NK-92 (cell line): ENCODE data around the gene PTPRM.

Experiments used
- DNase-seq: peaks from one replicate; lab custom pipeline; 2025; ENCODE audit not compliant: unreplicated experiment; lab: John Stamatoyannopoulos, UW

Gene PTPRM

DNA sequence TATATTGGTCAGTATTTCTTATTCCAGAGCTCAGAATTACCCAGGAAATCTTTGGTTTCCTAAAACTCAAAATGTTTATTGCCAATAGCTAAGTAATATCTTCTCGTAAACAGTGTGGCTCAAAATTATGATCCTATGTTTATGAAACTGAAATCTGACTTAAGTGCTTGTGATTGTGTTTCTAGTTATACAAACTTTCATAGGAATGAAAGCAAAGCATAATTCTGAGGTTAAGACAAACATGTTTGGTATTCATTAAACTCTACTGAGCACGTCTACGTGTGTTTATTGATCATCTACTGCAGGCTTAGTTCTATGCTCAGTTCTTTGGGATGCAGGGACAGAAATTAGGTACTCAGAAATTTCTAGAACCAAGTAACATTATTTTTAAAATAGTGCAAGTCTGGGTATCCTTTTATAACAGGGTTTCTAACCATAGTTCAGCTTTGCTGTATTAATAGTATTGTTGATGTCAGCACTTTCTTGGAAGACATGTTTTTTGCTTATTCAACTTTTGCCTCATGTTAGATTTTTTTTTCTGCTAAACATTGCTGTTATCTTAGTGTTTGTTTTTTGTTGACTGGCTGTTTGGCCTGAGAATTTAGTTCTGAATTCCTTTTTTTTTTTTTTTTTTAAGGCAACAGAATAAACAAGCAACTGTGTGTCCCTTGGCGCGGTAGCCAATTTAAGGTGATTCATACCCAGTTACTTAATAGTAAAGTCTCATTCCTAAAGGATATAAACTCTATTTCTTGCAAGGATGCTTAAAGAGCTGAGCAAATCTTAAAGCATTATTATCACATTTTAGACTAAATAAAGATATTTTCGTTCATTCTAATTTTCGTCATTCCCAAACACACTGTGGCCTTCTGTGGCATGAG is 31.3 kb downstream of the PTPRM start:
- DNase-seq = no peak

DNA sequence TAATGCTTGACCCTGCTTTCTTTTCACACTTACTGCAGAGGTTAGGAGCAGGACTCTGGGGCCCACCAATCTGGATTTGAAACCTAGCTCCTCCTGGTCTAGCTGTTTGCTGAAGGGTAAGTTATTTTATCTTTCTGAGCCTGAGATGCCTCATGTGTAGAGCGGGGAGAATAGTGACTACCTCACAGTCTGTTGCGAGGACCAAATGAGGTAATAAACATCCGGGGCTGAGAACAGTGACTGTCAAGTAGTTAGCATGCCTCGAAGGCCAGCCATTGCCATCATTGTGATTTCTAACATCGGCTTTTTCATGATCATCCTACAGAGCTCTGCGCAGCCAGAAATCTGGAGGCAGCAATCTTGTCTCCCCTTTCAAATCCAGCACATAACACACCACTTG is 32.9 kb downstream of the PTPRM start:
- no peak for DNase-seq

DNA sequence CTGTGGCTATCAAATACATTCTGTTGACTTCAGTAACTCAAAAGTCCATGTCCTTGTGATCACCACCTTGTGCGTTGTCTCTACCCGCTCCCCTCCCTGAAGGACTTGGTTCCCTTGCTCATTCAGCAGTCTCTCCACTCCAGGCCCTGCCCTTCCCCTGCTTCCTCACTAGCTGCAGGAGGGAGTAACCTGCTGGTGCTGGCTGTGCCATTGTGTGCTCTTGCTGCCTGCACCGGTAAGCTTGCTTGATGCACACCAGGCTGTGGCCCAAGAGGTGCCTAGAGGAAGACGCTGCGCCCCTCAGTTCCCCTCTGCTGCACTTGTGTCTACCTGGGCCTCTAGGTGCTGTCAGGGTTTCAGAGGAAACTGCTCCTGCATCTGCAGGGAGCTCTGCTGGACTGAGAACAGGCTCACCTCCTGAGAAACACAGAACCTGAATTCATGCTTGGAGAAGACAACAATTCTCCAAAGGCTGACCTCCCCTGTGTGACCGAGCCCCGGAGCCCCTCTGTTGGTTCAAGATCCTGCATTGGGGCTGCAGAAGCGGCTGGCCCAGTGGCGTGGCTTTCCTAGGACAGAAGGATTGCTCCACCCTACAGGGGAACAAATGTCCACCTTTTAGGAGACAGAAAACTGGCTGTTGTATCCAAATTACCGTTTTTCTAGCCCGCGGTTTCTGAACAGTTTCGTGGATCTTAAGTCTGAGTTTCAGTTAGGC is 33.6 kb downstream of the PTPRM start:
- no peak for DNase-seq

DNA sequence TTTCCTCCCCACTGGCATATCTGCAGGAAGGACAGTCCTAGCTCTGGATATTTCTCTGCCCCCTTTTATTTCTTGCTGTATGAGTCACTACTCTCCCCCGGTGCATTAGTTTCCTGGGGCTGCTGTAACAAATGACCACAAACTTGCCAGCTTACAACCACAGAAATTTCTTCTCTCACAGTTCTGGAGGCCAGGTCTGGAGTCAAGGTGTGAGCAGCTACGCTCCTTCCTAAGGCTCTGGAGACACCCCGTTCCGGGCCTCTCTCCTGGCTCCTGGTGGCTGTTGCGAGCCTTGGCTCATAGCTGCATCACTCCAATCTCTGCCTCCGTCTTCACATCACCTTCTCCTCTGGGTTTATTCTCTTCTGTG is 34.1 kb downstream of the PTPRM start:
- DNase-seq = no peak

DNA sequence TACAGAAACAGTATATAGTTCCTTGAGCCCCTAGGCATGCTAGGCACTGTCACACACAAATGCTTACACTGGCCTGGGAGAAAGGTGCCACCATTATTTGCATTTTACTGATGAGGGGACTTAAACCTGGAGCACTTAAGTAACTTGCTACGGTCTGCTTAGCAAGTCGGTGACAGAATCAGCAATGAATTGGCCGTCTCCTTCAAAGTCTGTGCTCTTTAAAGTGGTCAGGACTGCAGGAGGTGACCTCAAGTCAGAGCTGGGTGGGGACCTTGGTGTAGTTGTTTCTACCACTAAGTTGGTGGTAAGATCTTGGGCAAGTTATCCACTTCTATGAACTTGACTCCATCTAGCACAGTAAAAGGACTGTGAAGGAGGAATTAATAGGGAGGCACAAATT is 34.8 kb downstream of the PTPRM start:
- no peak for DNase-seq

DNA sequence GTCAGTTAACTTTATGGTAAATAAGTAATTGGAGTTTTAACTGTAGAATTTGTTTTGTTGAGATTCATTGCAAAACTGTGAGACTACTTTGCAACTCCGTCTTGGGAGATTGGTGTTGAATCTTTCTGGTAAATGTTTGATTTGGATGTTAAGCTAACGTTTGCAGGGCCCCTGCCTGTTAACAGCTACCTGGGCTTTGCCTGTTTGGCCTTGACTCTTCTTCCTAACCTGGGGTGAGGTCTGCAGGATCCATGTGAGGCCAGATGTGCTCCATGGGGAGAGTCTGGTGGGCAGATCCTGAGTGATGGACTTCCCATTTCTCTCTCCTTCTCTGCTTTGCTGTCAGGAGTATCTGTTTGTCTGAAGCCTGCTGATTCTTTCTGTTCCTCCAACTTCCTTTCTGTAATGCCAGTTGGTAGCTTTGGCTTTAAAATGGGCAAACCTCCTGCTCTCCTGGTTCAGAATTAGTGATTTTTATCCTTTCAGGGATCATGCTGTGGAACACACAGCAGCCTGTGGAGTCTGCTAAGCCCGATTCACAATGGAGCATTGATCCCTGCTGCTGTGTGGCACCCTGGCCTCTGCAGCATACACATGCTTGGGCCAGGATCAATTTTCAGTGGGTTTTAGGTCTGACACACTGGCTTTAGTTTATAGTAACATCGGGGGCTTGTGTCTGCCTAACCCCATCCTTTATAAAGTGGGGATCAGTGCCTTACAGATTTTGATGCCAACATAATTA is 36.3 kb downstream of the PTPRM start:
- no peak for DNase-seq

DNA sequence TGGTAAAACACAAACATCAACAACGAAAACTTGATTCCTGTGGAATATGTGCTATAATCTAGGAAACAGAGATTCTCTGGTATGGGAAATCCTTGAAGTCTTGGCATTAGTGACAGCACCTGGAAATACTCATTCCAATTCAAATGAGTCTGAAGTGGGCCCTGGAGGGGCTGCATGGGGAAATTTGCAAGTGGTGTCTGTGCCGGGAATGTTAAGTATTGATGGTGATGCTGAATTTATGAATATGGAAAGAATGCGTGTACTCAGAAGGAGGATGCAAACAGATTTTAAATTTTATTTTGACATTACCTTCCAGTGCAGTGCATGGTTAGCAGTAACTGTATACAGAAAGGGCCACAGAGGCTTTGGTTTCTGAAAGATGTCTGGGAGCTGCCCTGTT is 37.2 kb downstream of the PTPRM start:
- DNase-seq = no peak

DNA sequence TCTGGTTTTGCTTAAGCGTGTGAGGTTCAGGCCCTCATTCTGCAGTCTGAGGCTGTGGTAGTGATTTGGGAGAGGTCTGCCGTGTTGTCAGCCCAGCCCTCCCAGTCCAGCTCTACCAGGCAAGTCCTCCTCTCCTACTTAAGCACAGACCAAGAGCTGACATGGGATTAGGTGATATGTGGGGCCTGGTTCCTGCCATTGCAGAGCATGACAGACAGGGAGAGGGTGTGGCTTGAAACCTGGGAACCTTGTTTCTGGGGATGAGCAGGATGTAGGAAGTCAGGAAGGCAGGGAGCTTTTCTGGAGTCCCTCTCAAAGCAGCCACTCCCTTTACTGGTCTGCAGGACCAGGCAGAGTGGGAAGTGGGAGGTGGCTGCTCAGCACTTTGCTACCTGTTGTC is 38.6 kb downstream of the PTPRM start:
- no peak for DNase-seq

DNA sequence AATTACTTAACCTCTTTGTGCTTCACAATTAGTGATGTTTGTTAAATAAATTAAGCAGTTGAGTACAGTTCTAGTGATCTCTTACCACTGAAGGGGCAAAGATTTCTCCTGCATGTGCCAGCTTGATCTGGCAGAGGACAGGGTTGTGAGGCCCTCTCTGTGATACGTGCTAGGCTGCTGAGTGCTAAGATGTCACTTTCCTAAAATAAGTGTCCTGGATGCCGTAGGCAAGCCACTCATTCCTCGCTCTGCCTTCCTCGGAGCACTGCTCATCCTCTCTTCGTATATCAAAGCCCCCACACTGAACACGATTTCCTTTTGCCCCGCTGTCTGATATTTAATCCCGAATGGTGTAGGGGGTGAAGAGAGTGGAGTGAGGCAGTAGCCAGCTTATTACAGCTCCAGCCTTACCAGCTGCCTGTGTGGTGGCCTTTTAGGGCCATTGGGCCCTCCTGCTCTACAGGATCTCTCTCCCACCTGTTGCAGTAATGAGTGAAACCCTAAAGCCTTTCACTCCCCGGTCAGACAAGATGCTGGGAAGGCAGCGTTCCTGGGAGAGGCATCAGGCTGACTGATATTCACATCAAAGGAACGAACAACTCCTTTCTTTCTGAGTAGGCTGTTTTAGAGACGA is 40.5 kb downstream of the PTPRM start:
- no peak for DNase-seq

DNA sequence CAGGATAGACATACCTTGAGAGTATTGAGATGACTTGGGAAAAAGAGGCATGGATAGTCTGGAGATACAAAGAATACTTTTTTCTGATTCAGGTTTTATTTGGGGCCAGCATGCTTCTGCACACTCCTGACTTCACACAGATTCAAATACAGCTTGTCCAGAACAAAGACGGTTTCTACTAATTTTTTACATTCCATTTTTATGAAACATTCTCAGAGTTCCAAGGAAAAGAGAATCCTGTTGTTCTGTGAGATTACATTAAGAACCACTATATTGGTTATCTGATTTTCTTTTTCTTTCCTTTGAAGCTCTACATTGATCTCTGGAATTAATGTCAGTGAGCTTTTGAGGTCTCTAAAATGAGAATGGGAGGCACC is 41.0 kb downstream of the PTPRM start:
- DNase-seq = no peak

DNA sequence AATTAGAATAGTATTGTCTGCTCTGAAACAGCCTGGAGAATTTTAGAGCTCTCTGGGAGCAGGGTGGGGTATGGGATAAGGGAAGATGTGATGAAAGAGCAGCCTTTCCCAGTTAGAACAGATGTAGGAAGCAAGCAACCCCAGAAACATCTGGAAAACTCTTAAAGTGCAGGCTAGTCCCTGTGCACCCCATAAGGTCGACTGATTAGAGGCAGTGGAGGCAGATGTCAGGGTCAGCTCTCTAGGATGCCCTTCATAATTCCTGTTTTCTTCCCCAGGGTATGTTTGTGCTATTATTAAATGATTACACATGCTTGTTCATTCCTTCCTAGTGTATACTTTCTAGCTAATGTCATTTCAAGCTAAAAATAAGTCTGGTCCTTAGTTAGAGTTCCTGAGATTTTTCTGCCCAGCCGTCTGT is 41.7 kb downstream of the PTPRM start:
- DNase-seq = no peak

DNA sequence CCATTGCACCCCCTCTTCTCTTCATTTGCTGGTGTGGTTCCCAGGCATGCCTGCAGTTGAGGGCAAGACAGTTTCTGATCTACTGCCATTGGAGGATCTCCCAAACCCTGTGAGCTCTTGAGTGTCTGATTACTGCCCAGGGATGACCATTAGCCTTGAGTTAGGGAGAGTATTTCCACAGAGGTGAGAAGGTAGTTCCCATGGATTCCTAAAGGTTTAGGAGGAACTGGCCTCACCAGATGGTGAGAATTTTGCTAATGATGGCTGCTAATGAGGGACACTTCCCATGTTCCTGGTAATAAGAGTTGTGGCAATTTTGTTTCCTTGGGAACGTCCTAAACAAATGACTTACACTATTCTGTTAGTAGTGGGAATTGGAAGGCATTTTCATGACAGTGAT is 42.5 kb downstream of the PTPRM start:
- DNase-seq = no peak

DNA sequence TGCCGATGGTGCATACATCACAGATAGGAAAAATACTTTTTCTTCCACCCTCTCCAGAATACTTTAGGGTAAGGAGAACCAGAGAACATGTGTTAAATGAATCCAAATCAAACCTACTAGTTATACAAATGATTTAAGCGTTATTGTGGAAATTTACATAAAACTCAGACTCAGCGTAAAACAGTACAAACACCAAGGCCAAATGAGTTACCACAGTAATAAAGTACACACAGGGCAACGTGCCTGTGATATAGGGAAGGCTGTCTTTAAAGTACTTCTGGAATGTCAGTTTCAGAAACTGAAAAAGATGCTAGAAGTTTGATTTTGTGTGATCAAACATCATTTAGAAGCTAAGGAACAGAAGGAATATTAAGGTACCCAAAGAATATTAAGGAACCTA is 46.9 kb downstream of the PTPRM start:
- no peak for DNase-seq

DNA sequence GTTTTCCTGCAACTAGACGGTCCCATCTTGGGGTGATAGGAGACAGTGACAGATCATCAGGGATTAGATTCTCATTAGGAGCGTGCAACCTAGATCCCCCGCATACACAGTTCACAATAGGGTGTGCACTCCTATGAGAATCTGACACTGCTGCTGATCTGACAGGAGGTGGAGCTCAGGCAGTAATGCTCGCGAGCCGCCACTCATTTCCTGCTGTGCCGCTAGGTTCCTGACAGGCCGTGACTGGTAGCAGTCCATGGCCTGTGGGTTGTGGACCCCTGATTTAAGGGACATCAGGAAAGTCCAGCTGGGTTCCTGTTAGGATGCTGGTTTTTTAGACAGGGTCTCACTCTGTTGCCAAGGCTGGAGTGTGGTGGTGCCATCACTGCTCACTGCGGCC is 48.7 kb downstream of the PTPRM start:
- no peak for DNase-seq

DNA sequence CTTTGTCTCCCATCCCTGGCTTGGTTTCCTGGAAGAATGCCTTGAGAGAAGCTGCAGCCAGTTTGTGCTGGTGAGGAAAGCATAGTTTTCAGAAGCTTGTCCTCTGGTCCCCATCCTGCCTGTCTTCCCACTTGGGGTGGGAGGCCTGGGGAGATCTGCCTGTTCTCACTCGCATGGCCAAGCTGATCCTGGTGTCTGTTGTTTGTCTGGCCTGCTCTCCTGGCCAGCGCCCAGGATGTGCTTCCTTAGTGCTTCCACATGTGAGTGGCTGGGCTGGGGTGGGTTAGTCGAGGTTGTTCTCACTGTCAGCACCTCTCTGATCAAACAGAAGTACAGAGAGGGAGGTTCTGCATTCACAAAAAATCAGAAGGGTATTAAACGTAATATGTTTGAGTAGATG is 49.5 kb downstream of the PTPRM start:
- DNase-seq = no peak

DNA sequence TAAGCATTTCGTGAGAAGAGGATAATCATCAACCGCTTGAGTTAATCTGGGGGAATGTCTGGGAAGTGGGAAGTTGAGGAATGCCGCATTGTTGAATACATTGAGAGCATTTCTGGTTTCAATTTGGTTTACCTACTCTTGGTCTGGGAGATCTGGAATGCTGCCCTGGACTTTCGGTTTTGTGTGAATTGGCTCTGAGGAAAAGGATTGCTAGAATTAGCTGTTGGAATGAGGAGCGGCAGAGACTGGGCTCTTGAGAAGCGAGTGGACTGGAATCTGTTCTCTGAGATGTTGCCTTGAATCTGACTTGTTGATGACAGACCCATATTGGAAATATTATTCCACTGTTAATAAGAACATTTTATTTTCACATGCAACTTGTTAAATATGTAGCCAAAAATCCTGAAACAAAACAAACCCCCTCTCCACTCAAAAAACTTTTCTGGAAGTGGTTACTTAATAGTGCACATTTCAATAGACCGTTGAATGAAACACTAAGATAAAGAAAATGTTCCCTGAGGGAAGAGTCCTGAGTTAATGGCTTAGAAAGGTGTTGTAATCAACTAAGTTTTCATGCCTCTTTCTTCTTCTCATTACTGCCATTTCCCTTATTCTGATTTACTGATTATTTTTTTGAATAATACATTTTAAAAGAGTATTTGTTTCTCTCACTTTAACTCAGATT is 50.8 kb downstream of the PTPRM start:
- no peak for DNase-seq

DNA sequence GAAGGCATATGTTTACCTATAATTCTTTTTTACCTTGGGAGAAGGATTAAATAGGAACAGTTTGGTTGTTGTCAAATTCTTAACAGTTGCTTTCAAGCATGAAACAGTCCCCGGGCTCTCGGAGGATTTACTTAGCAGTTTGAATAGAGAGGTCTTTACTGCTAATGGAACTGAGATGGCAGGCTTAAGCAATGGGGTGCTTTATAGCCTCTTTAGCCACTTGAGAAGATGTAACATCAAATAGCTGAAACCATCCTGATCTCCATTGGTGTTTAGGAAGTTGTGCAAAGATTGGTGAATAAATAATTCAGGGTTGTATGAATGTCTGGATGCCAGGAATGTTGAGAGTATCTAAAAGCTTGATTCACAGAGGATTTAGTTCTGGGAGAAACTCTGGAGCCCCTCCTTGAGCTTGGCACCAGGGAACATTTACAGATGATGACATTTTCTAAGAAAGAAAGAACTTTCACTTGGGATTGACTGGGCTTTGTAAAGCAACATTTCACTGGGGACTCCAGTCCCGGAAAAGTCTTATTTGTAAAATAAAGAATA is 51.9 kb downstream of the PTPRM start:
- DNase-seq = no peak

DNA sequence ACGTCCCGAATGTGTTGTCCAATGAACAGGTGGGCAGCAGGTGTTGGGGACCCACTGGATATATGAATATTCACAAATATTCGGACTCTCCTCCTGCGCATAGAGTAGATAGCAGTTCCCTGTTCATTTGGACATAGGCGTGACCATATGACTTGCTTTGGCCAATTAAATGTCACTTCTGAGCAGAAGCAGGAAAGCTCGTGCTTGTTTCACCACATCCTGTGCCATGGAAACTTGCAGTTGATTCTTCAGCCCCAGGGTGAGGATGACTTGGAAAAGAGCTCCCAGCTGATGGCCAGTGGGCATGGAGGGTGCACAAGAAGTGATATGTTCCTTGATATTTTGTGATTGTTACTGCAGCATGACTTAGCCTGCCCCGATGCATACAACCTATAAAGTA is 52.6 kb downstream of the PTPRM start:
- no peak for DNase-seq

DNA sequence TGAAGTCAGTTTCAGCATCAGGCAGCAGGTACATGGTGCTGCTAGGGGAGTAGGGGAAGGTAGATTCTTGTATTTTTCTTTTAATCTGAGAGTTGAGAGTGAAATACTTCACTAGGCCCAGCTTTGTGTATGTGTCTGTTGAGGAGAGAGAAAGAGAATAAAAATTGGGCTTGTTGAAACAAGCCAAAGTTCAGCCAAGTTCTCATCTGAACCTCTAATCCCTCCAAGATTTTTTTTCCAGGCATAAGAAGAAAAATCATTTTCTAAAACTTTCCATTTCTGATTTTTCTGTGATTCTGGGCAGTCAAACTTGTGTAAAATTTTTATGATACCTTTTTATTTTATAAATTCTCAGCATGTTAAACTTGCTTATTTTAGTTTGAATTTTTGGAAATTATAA is 55.6 kb downstream of the PTPRM start:
- no peak for DNase-seq

DNA sequence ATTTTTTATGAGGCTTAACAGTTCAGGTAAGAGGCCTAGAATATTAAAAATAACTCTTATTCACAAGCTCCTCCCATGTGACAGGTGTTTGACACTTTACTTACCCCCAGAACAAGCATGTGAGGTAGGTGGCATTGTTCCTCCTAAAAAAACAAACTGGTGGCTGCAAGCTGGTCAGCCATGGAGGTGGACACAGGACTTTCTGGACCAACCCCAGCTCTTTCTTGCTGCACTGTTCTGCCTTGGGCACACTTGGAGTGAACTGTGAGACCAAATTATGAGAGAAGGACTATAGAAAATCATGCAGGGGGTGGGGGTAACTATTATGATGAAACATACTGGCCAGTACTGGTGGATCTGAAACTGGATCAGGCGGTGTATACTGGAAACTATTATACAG is 56.6 kb downstream of the PTPRM start:
- DNase-seq = no peak

DNA sequence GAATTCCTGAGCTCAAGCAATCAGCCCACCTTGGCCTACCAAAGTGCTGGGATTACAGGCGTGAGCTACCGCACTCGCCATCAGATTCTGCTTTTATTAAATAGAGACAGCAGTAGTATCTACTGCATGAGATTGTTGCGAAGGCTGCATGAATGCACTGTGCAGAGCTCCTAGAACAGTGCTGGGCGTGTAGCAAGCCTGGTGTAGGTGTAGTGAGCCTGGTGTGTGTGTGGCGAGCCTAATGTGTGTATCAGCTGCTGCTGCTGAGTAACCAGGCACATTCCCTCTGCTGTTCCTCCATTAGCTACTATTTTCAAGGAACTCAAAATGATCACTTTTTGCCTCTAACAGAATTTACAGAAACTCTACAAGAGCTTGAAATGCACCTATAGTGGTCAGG is 57.6 kb downstream of the PTPRM start:
- no peak for DNase-seq
